H9 (cell line): ENCODE data around the gene RIPOR1. TPM values are rescaled to one million over a fixed set of nuclear protein-coding genes. Genes with fewer than 3 reads are reported as not detected.

ENCODE experiments used
- DNase-seq: peaks from one replicate; pipeline ENCODE4 v3.0.0-alpha.2; 2017
- H2AFZ ChIP-seq: one replicate; pipeline ENCODE4 v1.6.1; 2013; ENCODE audit warnings: mild to moderate bottlenecking, low read length, control low read depth, moderate library complexity
- H2AK5ac ChIP-seq: 2 replicates; pipeline ENCODE4 v1.6.1; 2013; ENCODE audit warnings: low read length, control low read depth, mixed read lengths; ENCODE audit not compliant: insufficient read length
- H2BK120ac ChIP-seq: one replicate; pipeline ENCODE4 v1.6.1; 2013; ENCODE audit warnings: low read depth, mild to moderate bottlenecking, low read length, control low read depth, inconsistent platforms; ENCODE audit not compliant: poor library complexity, severe bottlenecking
- H2BK12ac ChIP-seq: 2 replicates; pipeline ENCODE4 v1.6.1; 2013; ENCODE audit warnings: low read length, control low read depth, mixed read lengths, low read depth; ENCODE audit not compliant: insufficient read length
- H2BK15ac ChIP-seq: 2 replicates; pipeline ENCODE4 v1.6.1; 2013; ENCODE audit warnings: low read depth, low read length, control low read depth
- H2BK20ac ChIP-seq: one replicate; pipeline ENCODE4 v1.6.1; 2013; ENCODE audit warnings: low read depth, mild to moderate bottlenecking, low read length, control low read depth, inconsistent platforms; ENCODE audit not compliant: poor library complexity, severe bottlenecking
- H2BK5ac ChIP-seq: 2 replicates; pipeline ENCODE4 v1.6.1; 2013; ENCODE audit warnings: low read length, control low read depth, mixed read lengths; ENCODE audit not compliant: insufficient read length
- H3K14ac ChIP-seq: 2 replicates; pipeline ENCODE4 v1.6.1; 2013; ENCODE audit warnings: low read length, control low read depth; ENCODE audit not compliant: insufficient read depth
- H3K18ac ChIP-seq: 2 replicates; pipeline ENCODE4 v1.6.1; 2013; ENCODE audit warnings: low read depth, mild to moderate bottlenecking, mixed read lengths, low read length, control low read depth; ENCODE audit not compliant: insufficient read length
- H3K23ac ChIP-seq: 2 replicates; pipeline ENCODE4 v1.6.1; 2013; ENCODE audit warnings: low read length, control low read depth, mixed read lengths, low read depth; ENCODE audit not compliant: insufficient read length
- H3K23me2 ChIP-seq: 2 replicates; pipeline ENCODE4 v1.6.1; 2013; ENCODE audit warnings: low read depth, mild to moderate bottlenecking, mixed read lengths, low read length, control low read depth; ENCODE audit not compliant: insufficient read length, poor library complexity, severe bottlenecking
- H3K27ac ChIP-seq: 2 replicates; pipeline ENCODE4 v1.5.1; 2013; ENCODE audit warnings: low read length, control low read depth, mixed read lengths, low read depth; ENCODE audit not compliant: insufficient read length
- H3K27me3 ChIP-seq: 2 replicates; pipeline ENCODE4 v1.6.1; 2013; ENCODE audit warnings: low read length, control low read depth, inconsistent platforms; ENCODE audit not compliant: insufficient read depth
- H3K4ac ChIP-seq: 2 replicates; pipeline ENCODE4 v1.6.1; 2013; ENCODE audit warnings: low read depth, mild to moderate bottlenecking, control low read depth, inconsistent platforms, low read length, moderate library complexity
- H3K4me1 ChIP-seq: 2 replicates; pipeline ENCODE4 v1.6.1; 2013; ENCODE audit warnings: low read length, control low read depth, inconsistent platforms; ENCODE audit not compliant: insufficient read depth
- H3K4me2 ChIP-seq: 2 replicates; pipeline ENCODE4 v1.6.1; 2013; ENCODE audit warnings: low read length, control low read depth, mixed read lengths; ENCODE audit not compliant: insufficient read length, insufficient read depth
- H3K56ac ChIP-seq: 2 replicates; pipeline ENCODE4 v1.6.1; 2013; ENCODE audit warnings: low read depth, mild to moderate bottlenecking, mixed read lengths, low read length, control low read depth; ENCODE audit not compliant: insufficient read length
- H3K79me1 ChIP-seq: 2 replicates; pipeline ENCODE4 v1.6.1; 2013; ENCODE audit warnings: low read depth, mild to moderate bottlenecking, moderate library complexity, low read length, control low read depth, inconsistent platforms; ENCODE audit not compliant: insufficient read depth, poor library complexity, severe bottlenecking
- H3K79me2 ChIP-seq: 2 replicates; pipeline ENCODE4 v1.6.1; 2013; ENCODE audit warnings: low read length, control low read depth, inconsistent platforms; ENCODE audit not compliant: insufficient read depth
- H3K9ac ChIP-seq: 2 replicates; pipeline ENCODE4 v1.6.1; 2013; ENCODE audit warnings: low read length, control low read depth, mixed read lengths; ENCODE audit not compliant: insufficient read length; ENCODE audit errors: extremely low read depth
- H3K9me3 ChIP-seq: one replicate; pipeline ENCODE4 v1.6.1; 2013; ENCODE audit warnings: low read depth, low read length, inconsistent platforms; ENCODE audit not compliant: control insufficient read depth
- H3T11ph ChIP-seq: one replicate; pipeline ENCODE4 v1.6.1; 2013; ENCODE audit warnings: mild to moderate bottlenecking, low read length, control low read depth, inconsistent platforms
- H4K20me1 ChIP-seq: one replicate; pipeline ENCODE4 v1.6.1; 2013; ENCODE audit not compliant: control insufficient read depth, insufficient read length, insufficient read depth
- H4K5ac ChIP-seq: 2 replicates; pipeline ENCODE4 v1.6.1; 2013; ENCODE audit warnings: low read depth, mild to moderate bottlenecking, mixed read lengths, low read length, control low read depth; ENCODE audit not compliant: insufficient read length
- H4K8ac ChIP-seq: replicated peaks from 2 replicates; pipeline ENCODE4 v1.6.1; 2013; ENCODE audit warnings: low read length, control low read depth, mixed read lengths, low read depth; ENCODE audit not compliant: insufficient read length
- H4K91ac ChIP-seq: 2 replicates; pipeline ENCODE4 v1.6.1; 2013; ENCODE audit warnings: low read depth, mild to moderate bottlenecking, moderate library complexity, mixed read lengths, low read length, control low read depth; ENCODE audit not compliant: insufficient read length
- H3K27ac Mint-ChIP-seq, 3 experiments: 2 replicates in 2 of 3; 3 replicates in 1 of 3; pipeline ENCODE4 v1.8.0; 2020 to 2021; ENCODE audit warnings: mixed read lengths in 3 of 3, mild to moderate bottlenecking in 1 of 3, moderate library complexity in 1 of 3
- H3K27me3 Mint-ChIP-seq: 2 replicates; pipeline ENCODE4 v1.8.0; 2021; ENCODE audit warnings: low read depth, mild to moderate bottlenecking, moderate library complexity, mixed read lengths
- H3K36me3 Mint-ChIP-seq, 3 experiments: 2 replicates in 2 of 3; 3 replicates in 1 of 3; pipeline ENCODE4 v1.8.0; 2020 to 2021; ENCODE audit warnings: low read depth in 3 of 3, mixed read lengths in 3 of 3; ENCODE audit not compliant: insufficient read depth in 1 of 3
- H3K4me1 Mint-ChIP-seq, 2 experiments: 2 replicates each; pipeline ENCODE4 v1.8.0; 2020; ENCODE audit warnings: mixed read lengths in 2 of 2
- H3K4me3 Mint-ChIP-seq, 2 experiments: 2 replicates in 1 of 2; 3 replicates in 1 of 2; pipeline ENCODE4 v1.8.0; 2020 to 2021; ENCODE audit warnings: mild to moderate bottlenecking in 2 of 2, mixed read lengths in 2 of 2, moderate library complexity in 1 of 2
- H3K9me3 Mint-ChIP-seq, 2 experiments: 2 replicates in 1 of 2; 3 replicates in 1 of 2; pipeline ENCODE4 v1.8.0; 2020; ENCODE audit warnings: mild to moderate bottlenecking in 2 of 2, mixed read lengths in 2 of 2, moderate library complexity in 1 of 2
- CTCF ChIP-seq: fragments of 200-600 bp; sonication (generic); conservative IDR thresholded peaks from 3 replicates; pipeline ENCODE4 v1.8.0; 2021; ENCODE audit warnings: antibody characterized with exemption, mild to moderate bottlenecking
- WGBS: extraction: QIAGEN DNeasy Blood & Tissue Kit; methylation state at CpG from one replicate; pipeline ENCODE4 v1.1.7; 2013; ENCODE audit warnings: missing lambda C conversion rate, low lambda C conversion rate, mixed read lengths; ENCODE audit not compliant: insufficient read length; ENCODE audit errors: extremely low coverage; 5-methylcytosine and 5-hydroxymethylcytosine counted together
- total RNA-seq: library from RNA; stranded (reverse); gene quantifications from 2 replicates; pipeline ENCODE4 v1.2.1, GENCODE V29; 2021

RIPOR1 gene
- total RNA-seq, 1 experiment from 2014 or later: 14.3 TPM

GRCh38 chr16:67489401-67490083, 39.1 kb upstream of the RIPOR1 start:
- H3K27ac Mint-ChIP-seq: peak overlapping the region in 1 of 3 experiments; percentile 27; a peak in 1 of 7 replicates
- WGBS: no CpG with 5 or more reads among the region's 4 CpGs
- peaks cover 10 to 16% of the 10 kb centered on the region in 2 experiments for H3K4me1 Mint-ChIP-seq
- Histone ChIP-seq H3K4me1 (no peaks in the 10 kb centered on the region), H3K79me2 (no peaks in the 10 kb centered on the region), H3K14ac (no peak overlapping the region), H4K91ac (no peak overlapping the region), H3K27me3 (peaks cover 51% of the 10 kb centered on the region), H3T11ph (no peak overlapping the region), H3K56ac (no peak overlapping the region), H2BK15ac (no peak overlapping the region), H4K5ac (no peak overlapping the region), H2BK120ac (no peak overlapping the region), H2AK5ac (no peak overlapping the region), H3K4me2 (no peak overlapping the region), H2BK5ac (no peak overlapping the region), H2BK12ac (no peak overlapping the region), H3K27ac (no peak overlapping the region), H3K18ac (no peak overlapping the region), H3K9ac (no peak overlapping the region), H2BK20ac (no peak overlapping the region), H2AFZ (no peak overlapping the region), H3K4ac (no peak overlapping the region), H3K79me1 (no peaks in the 10 kb centered on the region), H3K23ac (no peak overlapping the region), H3K9me3 (peaks cover 7% of the 10 kb centered on the region), H3K23me2 (no peaks in the 10 kb centered on the region), H4K20me1 (no peaks in the 10 kb centered on the region), H4K8ac (no peak overlapping the region)
- H3K27me3 Mint-ChIP-seq: peaks cover 96% of the 10 kb centered on the region
- H3K9me3 Mint-ChIP-seq: peaks cover 6 to 13% of the 10 kb centered on the region in 2 experiments; a peak in 4 of 5 replicates
- H3K36me3 Mint-ChIP-seq: peaks cover 0 to 2% (median 0%) of the 10 kb centered on the region in 3 experiments; a peak in 2 of 7 replicates
- H3K4me3 Mint-ChIP-seq: peak overlapping the region in 1 of 2 experiments; percentile 70; a peak in 1 of 5 replicates
- no peak for DNase-seq
- no peak for TF ChIP-seq CTCF
